SK-N-SH (cell line): ENCODE results near the gene CPTP. TPM values are rescaled to one million over a fixed set of nuclear protein-coding genes. Genes with fewer than 3 reads are reported as not detected.

Source experiments
- CTCF ChIA-PET: fragments of 300-600, 350-600 bp; formaldehyde crosslinking; extraction: SDS; loops from one replicate; lab custom pipeline; 2021; lab: Yijun Ruan, JAX
- POLR2A ChIA-PET: fragments of 350-600 bp; sonication (Branson Sonifier 250); formaldehyde crosslinking; extraction: SDS; loops from one replicate; lab custom pipeline; 2020; ENCODE audit warnings: antibody characterized with exemption, inconsistent platforms; lab: Yijun Ruan, JAX
- DNase-seq: peaks from one replicate; pipeline ENCODE4 v3.0.0; 2012
- H2AFZ ChIP-seq: fragments of 200-600 bp; sonication (generic); 2 replicates; pipeline ENCODE4 v1.8.1; 2016; ENCODE audit warnings: antibody characterized with exemption, mild to moderate bottlenecking, low read depth
- H3F3A ChIP-seq: fragments of 200-600 bp; sonication (generic); replicated peaks from 2 replicates; pipeline ENCODE3; 2016; ENCODE audit warnings: antibody characterized with exemption, mild to moderate bottlenecking; ENCODE audit not compliant: insufficient read depth
- H3K27ac ChIP-seq, 2 experiments: fragments of 200-500 bp in 1 of 2; fragments of 200-600 bp in 1 of 2; sonication (Bioruptor generic) in 1 of 2; sonication (generic), shearing (Covaris generic) in 1 of 2; 2 replicates each; pipeline versions ENCODE4 v1.5.1 to v1.6.1; 2014 to 2016; ENCODE audit warnings: low read depth in 2 of 2, inconsistent platforms in 1 of 2, low read length in 1 of 2, mild to moderate bottlenecking in 1 of 2, mixed read lengths in 1 of 2
- H3K27me3 ChIP-seq: fragments of 200-600 bp; sonication (generic), shearing (Covaris generic); 2 replicates; pipeline ENCODE4 v1.6.1; 2016; ENCODE audit warnings: mixed run types; ENCODE audit not compliant: insufficient read depth
- H3K36me3 ChIP-seq, 2 experiments: fragments of 200-500 bp in 1 of 2; fragments of 200-600 bp in 1 of 2; sonication (Bioruptor generic) in 1 of 2; sonication (generic) in 1 of 2; replicated peaks in 1 of 2; 2 replicates each; pipeline versions ENCODE3 to v1.5.1; 2014 to 2016; ENCODE audit warnings: low read length in 1 of 2, mild to moderate bottlenecking in 1 of 2; ENCODE audit not compliant: insufficient read depth in 2 of 2, control insufficient read depth in 1 of 2
- H3K4me1 ChIP-seq, 2 experiments: fragments of 200-500 bp in 1 of 2; fragments of 200-600 bp in 1 of 2; sonication (Bioruptor generic) in 1 of 2; sonication (generic), shearing (Covaris generic) in 1 of 2; 2 replicates each; pipeline versions ENCODE4 v1.5.1 to v1.6.1; 2014 to 2016; ENCODE audit warnings: low read depth in 1 of 2, low read length in 1 of 2, mixed run types in 1 of 2; ENCODE audit not compliant: insufficient read depth in 2 of 2, control insufficient read depth in 1 of 2
- H3K4me2 ChIP-seq: fragments of 200-600 bp; sonication (generic), shearing (Covaris generic); 2 replicates; pipeline ENCODE4 v1.6.1; 2017; ENCODE audit warnings: mixed run types
- H3K4me3 ChIP-seq, 2 experiments: fragments of 200-500 bp in 1 of 2; fragments of 200-600 bp in 1 of 2; sonication (Bioruptor generic) in 1 of 2; sonication (generic), shearing (Covaris generic) in 1 of 2; 2 replicates each; pipeline versions ENCODE4 v1.5.1 to v1.8.1; 2014 to 2016; ENCODE audit warnings: low read depth in 2 of 2, inconsistent platforms in 1 of 2, low read length in 1 of 2, mild to moderate bottlenecking in 1 of 2, mixed read lengths in 1 of 2, moderate library complexity in 1 of 2
- H3K79me2 ChIP-seq: fragments of 200-600 bp; sonication (generic); 2 replicates; pipeline ENCODE4 v1.8.1; 2017; ENCODE audit warnings: mild to moderate bottlenecking; ENCODE audit not compliant: insufficient read depth
- H3K9ac ChIP-seq: fragments of 200-600 bp; sonication (generic); 2 replicates; pipeline ENCODE4 v1.6.1; 2017; ENCODE audit warnings: mixed run types
- H3K9me2 ChIP-seq: fragments of 200-600 bp; sonication (generic); 2 replicates; pipeline ENCODE4 v1.6.1; 2017; ENCODE audit warnings: mixed run types
- H3K9me3 ChIP-seq: fragments of 200-600 bp; sonication (generic); 2 replicates; pipeline ENCODE4 v1.6.1; 2017; ENCODE audit warnings: mixed run types, mild to moderate bottlenecking, moderate library complexity
- H4K20me1 ChIP-seq: fragments of 200-600 bp; sonication (generic); 2 replicates; pipeline ENCODE4 v1.6.1; 2017; ENCODE audit warnings: mild to moderate bottlenecking, mixed run types; ENCODE audit not compliant: insufficient read depth
- CHD2 ChIP-seq: fragments of 150-350 bp; IDR thresholded peaks from 2 replicates; pipeline ENCODE4 v1.6.1; 2018; ENCODE audit warnings: low read length; ENCODE audit not compliant: partially characterized antibody
- EP300 ChIP-seq, 2 experiments: IDR thresholded peaks; 2 replicates each; pipeline versions ENCODE4 v1.4.0 to v1.6.1; 2012; ENCODE audit warnings: borderline replicate concordance in 1 of 2, low read depth in 1 of 2, low read length in 1 of 2
- EZH2phosphoT487 ChIP-seq: fragments of 200-600 bp; sonication (generic); IDR thresholded peaks from 2 replicates; pipeline ENCODE4 v1.6.1; 2017; ENCODE audit warnings: low read depth, mixed run types, mild to moderate bottlenecking, antibody characterized with exemption, moderate library complexity, borderline replicate concordance
- FOSL2 ChIP-seq: IDR thresholded peaks from 2 replicates; pipeline ENCODE4 v1.4.0; 2012; ENCODE audit warnings: low read depth, mild to moderate bottlenecking, moderate library complexity, borderline replicate concordance
- FOXJ3 ChIP-seq: sonication (generic); formaldehyde crosslinking; IDR thresholded peaks from 2 replicates; pipeline ENCODE4 v1.5.1; 2020; ENCODE audit warnings: mild to moderate bottlenecking, missing genetic modification reagents
- GABPA ChIP-seq: IDR thresholded peaks from 2 replicates; pipeline ENCODE4 v1.4.0; 2012; ENCODE audit warnings: low read depth, mild to moderate bottlenecking
- GATA2 ChIP-seq: sonication (generic); formaldehyde crosslinking; IDR thresholded peaks from 2 replicates; pipeline ENCODE4 v1.5.0; 2020; ENCODE audit warnings: mild to moderate bottlenecking, missing genetic modification reagents
- JUND ChIP-seq: IDR thresholded peaks from 2 replicates; pipeline ENCODE4 v1.4.0; 2012
- MAX ChIP-seq: IDR thresholded peaks from 2 replicates; pipeline ENCODE4 v1.4.0; 2012; ENCODE audit warnings: low read depth
- MXI1 ChIP-seq: IDR thresholded peaks from 2 replicates; pipeline ENCODE4 v1.6.1; 2012; ENCODE audit warnings: mild to moderate bottlenecking, low read depth, low read length, improper control_type of control experiment
- NRF1 ChIP-seq: IDR thresholded peaks from 2 replicates; pipeline ENCODE4 v1.6.1; 2012; ENCODE audit warnings: low read depth, mild to moderate bottlenecking, low read length
- SIN3A ChIP-seq: IDR thresholded peaks from 2 replicates; pipeline ENCODE4 v1.6.1; 2012; ENCODE audit warnings: low read depth, mild to moderate bottlenecking, low read length, moderate library complexity, borderline replicate concordance
- TAF1 ChIP-seq: IDR thresholded peaks from 2 replicates; pipeline ENCODE4 v1.6.1; 2012; ENCODE audit warnings: low read depth, mild to moderate bottlenecking, low read length, moderate library complexity, borderline replicate concordance
- USF1 ChIP-seq: IDR thresholded peaks from 2 replicates; pipeline ENCODE4 v1.4.0; 2012; ENCODE audit warnings: low read depth, borderline replicate concordance
- YY1 ChIP-seq: IDR thresholded peaks from 2 replicates; pipeline ENCODE4 v1.4.0; 2012; ENCODE audit warnings: low read depth, mild to moderate bottlenecking
- WGBS: methylation state at CpG from one replicate; pipeline ENCODE4 v1.1.6; 2017; ENCODE audit warnings: low lambda C conversion rate; 5-methylcytosine and 5-hydroxymethylcytosine counted together
- polyA plus RNA-seq, 3 experiments: library from polyadenylated mRNA; depleted of rRNA; stranded (reverse); fragments of >200 nt; gene quantifications; 2 replicates each; pipeline ENCODE4 v1.2.3, GENCODE V29; 2012
- TF ChIP-seq, protein P1 (sequence below): fragments of 150-350 bp; IDR thresholded peaks from 2 replicates; pipeline ENCODE4 v1.6.1; 2017; ENCODE audit warnings: antibody characterized with exemption, low read length, low read depth, borderline replicate concordance
- TF ChIP-seq, protein P2 (sequence below): IDR thresholded peaks from 2 replicates; pipeline ENCODE4 v1.6.1; 2012; ENCODE audit warnings: mild to moderate bottlenecking, low read depth, low read length, moderate library complexity

The CPTP gene
- polyA plus RNA-seq, 1 of the 3 experiments (the other 2 are of a cell fraction), result 13.4 TPM

DNA sequence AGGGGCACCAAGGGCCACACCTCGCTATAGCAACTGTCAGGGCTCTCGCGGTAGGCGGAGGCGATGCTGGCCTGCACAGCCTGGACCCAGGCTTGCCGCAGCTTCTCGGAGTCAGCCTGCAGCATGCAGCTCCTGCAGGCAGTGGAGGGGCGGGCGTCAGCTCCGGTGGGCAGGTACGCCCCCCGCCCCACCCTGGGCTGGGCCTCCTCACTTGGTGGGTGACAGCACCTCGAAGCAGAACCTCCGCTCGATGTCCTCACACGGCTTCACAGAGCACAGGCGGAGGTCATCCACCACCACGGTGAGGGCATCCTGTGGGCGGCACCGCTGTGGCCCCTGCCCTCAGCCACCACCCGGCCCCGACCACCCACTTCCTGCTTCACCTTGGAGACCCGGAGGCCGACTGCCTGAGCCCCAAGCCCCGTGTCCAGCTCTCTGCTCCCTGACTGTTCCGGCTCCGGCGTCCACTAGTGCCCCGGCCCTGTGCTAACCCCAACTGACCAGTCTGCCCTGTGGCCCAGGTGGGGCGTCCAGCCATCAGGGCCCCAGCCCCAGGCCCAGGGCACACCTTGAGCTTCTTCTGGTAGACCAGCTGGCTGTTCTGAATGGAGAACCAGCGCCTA, 26.7 kb upstream of the CPTP start:
- Histone ChIP-seq H3K36me3 (peaks cover 0 to 21% of the 10 kb centered on the region in 2 experiments), H3K9me2 (no peaks in the 10 kb centered on the region), H3K27me3 (no peaks in the 10 kb centered on the region), H3K4me1 (peaks cover 0 to 3% of the 10 kb centered on the region in 2 experiments; a peak in 1 of 4 replicates), H3K79me2 (no peaks in the 10 kb centered on the region), H3K9ac (no peak overlapping the region), H3F3A (no peaks in the 10 kb centered on the region), H2AFZ (no peak overlapping the region), H3K9me3 (no peaks in the 10 kb centered on the region), H4K20me1 (peaks cover 8% of the 10 kb centered on the region; the same call in 1 of the 2 replicates), H3K4me3 (no peak overlapping the region), H3K4me2 (no peak overlapping the region), H3K27ac (no peak overlapping the region; a peak in 1 of 4 replicates)
- TF ChIP-seq MAX (no peak), NRF1 (no peak), FOXJ3 (CRISPR knock-in tag) (no peak), USF1 (no peak)
- DNase-seq, result no peak
- no CpG with 5 or more reads among the region's 31 CpGs for WGBS
- CTCF ChIA-PET, result interaction anchor here (1.1 kb wide), 1 partner anchor 265 kb away, joined by 3 read pairs; no protein-coding TSS in a partner anchor
- POLR2A ChIA-PET, result no interaction called here

GRCh38 chr1:1298861-1299685, 25.5 kb upstream of the CPTP start:
- Histone ChIP-seq H3K9me3 (no peaks in the 10 kb centered on the region), H3K9ac (no peak overlapping the region), H4K20me1 (peaks cover 8% of the 10 kb centered on the region; the same call in 1 of the 2 replicates), H3K36me3 (peaks cover 0 to 17% of the 10 kb centered on the region in 2 experiments), H2AFZ (no peak overlapping the region), H3K4me3 (no peak overlapping the region), H3K9me2 (no peaks in the 10 kb centered on the region), H3F3A (no peaks in the 10 kb centered on the region), H3K27me3 (no peaks in the 10 kb centered on the region), H3K79me2 (no peaks in the 10 kb centered on the region), H3K4me2 (no peak overlapping the region), H3K27ac (peak overlapping the region in 1 of 2 experiments; percentile 43; a peak in 2 of 4 replicates), H3K4me1 (peaks cover 0 to 14% of the 10 kb centered on the region in 2 experiments; a peak in 1 of 4 replicates)
- CTCF ChIA-PET, result interaction anchor here (1.1 to 2.8 kb wide), 5 partner anchors 7 to 266 kb away, joined by 3 to 10 read pairs (median 4); no protein-coding TSS in a partner anchor
- DNase-seq, result peak; percentile 65
- POLR2A ChIA-PET, result no interaction called here
- no CpG with 5 or more reads among the region's 30 CpGs for WGBS
- TF ChIP-seq JUND, result no peak
- TF ChIP-seq, protein P1, sequence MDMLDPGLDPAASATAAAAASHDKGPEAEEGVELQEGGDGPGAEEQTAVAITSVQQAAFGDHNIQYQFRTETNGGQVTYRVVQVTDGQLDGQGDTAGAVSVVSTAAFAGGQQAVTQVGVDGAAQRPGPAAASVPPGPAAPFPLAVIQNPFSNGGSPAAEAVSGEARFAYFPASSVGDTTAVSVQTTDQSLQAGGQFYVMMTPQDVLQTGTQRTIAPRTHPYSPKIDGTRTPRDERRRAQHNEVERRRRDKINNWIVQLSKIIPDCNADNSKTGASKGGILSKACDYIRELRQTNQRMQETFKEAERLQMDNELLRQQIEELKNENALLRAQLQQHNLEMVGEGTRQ, result no peak
- TF ChIP-seq TAF1, result no peak
- no peak for TF ChIP-seq GABPA
- no peak for TF ChIP-seq EZH2phosphoT487
- TF ChIP-seq EP300 (IDR thresholded peaks at IDR 0.05; ENCODE audit: borderline replicate concordance in 1 of 2, low read depth in 1 of 2, low read length in 1 of 2), result no peak
- peak; percentile 30; the same call in 1 of the 2 replicates for TF ChIP-seq MXI1
- no peak for TF ChIP-seq YY1
- TF ChIP-seq SIN3A, result no peak
- TF ChIP-seq, protein P2, sequence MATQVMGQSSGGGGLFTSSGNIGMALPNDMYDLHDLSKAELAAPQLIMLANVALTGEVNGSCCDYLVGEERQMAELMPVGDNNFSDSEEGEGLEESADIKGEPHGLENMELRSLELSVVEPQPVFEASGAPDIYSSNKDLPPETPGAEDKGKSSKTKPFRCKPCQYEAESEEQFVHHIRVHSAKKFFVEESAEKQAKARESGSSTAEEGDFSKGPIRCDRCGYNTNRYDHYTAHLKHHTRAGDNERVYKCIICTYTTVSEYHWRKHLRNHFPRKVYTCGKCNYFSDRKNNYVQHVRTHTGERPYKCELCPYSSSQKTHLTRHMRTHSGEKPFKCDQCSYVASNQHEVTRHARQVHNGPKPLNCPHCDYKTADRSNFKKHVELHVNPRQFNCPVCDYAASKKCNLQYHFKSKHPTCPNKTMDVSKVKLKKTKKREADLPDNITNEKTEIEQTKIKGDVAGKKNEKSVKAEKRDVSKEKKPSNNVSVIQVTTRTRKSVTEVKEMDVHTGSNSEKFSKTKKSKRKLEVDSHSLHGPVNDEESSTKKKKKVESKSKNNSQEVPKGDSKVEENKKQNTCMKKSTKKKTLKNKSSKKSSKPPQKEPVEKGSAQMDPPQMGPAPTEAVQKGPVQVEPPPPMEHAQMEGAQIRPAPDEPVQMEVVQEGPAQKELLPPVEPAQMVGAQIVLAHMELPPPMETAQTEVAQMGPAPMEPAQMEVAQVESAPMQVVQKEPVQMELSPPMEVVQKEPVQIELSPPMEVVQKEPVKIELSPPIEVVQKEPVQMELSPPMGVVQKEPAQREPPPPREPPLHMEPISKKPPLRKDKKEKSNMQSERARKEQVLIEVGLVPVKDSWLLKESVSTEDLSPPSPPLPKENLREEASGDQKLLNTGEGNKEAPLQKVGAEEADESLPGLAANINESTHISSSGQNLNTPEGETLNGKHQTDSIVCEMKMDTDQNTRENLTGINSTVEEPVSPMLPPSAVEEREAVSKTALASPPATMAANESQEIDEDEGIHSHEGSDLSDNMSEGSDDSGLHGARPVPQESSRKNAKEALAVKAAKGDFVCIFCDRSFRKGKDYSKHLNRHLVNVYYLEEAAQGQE, result peak; percentile 91
- peak; percentile 32 for TF ChIP-seq CHD2
- TF ChIP-seq FOSL2, result no peak
- TF ChIP-seq GATA2 (CRISPR knock-in tag), result no peak
